ENCODE measurements around the gene JDP2. TPM values are rescaled to one million over a fixed set of nuclear protein-coding genes. Genes with fewer than 3 reads are reported as not detected.

JDP2 gene
- total RNA-seq, 1 experiment from 2014 or later = 22.8 TPM

- no CpG with 5 or more reads among the region's 1 CpG for WGBS (ENCODE audit: extremely low coverage, insufficient read length, low lambda C conversion rate)
Observed at GRCh38 chr14:75383721-75384120, 44.1 kb upstream of the JDP2 start.

More at GRCh38 chr14:75383721-75384120, 44.1 kb upstream of the JDP2 start:
- no peak overlapping the region for H4K91ac ChIP-seq (ENCODE audit: insufficient read length, low read depth, low read length)
- no peak overlapping the region for H2AK5ac ChIP-seq (ENCODE audit: insufficient read length, low read length)
- H3K27ac ChIP-seq (ENCODE audit: insufficient read length, low read depth, low read length) = no peak overlapping the region
- no peaks in the 10 kb centered on the region for H3K9me3 ChIP-seq (ENCODE audit: control insufficient read depth, low read depth, low read length)
- no peaks in the 10 kb centered on the region for H3K79me2 ChIP-seq (ENCODE audit: insufficient read depth, low read length)
- no peak for TF ChIP-seq CTCF (conservative IDR thresholded peaks at IDR 0.05)
- no peak overlapping the region for H4K8ac ChIP-seq (replicated peaks; ENCODE audit: insufficient read length, low read depth, low read length)
- no peak overlapping the region for H2BK120ac ChIP-seq (ENCODE audit: low read depth, low read length, poor library complexity, severe bottlenecking)
- no peaks in the 10 kb centered on the region for H4K20me1 ChIP-seq (ENCODE audit: control insufficient read depth, insufficient read depth, insufficient read length)
- no peak overlapping the region for H2BK5ac ChIP-seq (ENCODE audit: insufficient read length, low read length)
- no peak overlapping the region for H2BK15ac ChIP-seq (ENCODE audit: low read depth, low read length)
- no peak overlapping the region for H3K23ac ChIP-seq (ENCODE audit: insufficient read length, low read depth, low read length)
- no peak overlapping the region for H3T11ph ChIP-seq (ENCODE audit: low read length)
- no peak overlapping the region for H2BK12ac ChIP-seq (ENCODE audit: insufficient read length, low read depth, low read length)
- H3K4me2 ChIP-seq (ENCODE audit: insufficient read depth, insufficient read length, low read length) = no peak overlapping the region
- no peaks in the 10 kb centered on the region; the same call in 1 of the 2 replicates for H3K4me1 ChIP-seq (ENCODE audit: insufficient read depth, low read length)
- peaks cover 20 to 21% of the 10 kb centered on the region in 2 experiments for H3K4me1 Mint-ChIP-seq
- no peak overlapping the region for H3K14ac ChIP-seq (ENCODE audit: insufficient read depth, low read length)
- no peak overlapping the region for H4K5ac ChIP-seq (ENCODE audit: insufficient read length, low read depth, low read length)
- peaks cover 9% of the 10 kb centered on the region for H3K27me3 Mint-ChIP-seq (ENCODE audit: low read depth)
- H3K36me3 Mint-ChIP-seq (ENCODE audit: insufficient read depth in 1 of 3, low read depth in 3 of 3) = no peaks in the 10 kb centered on the region
- H3K4me3 Mint-ChIP-seq = no peak overlapping the region
- DNase-seq = no peak
- H2BK20ac ChIP-seq (ENCODE audit: low read depth, low read length, poor library complexity, severe bottlenecking) = no peak overlapping the region
- H3K27me3 ChIP-seq (ENCODE audit: insufficient read depth, low read length) = no peaks in the 10 kb centered on the region
- H3K4ac ChIP-seq (ENCODE audit: low read depth, low read length) = no peak overlapping the region
- H3K79me1 ChIP-seq (ENCODE audit: insufficient read depth, low read depth, low read length, poor library complexity, severe bottlenecking) = no peaks in the 10 kb centered on the region
- no peaks in the 10 kb centered on the region for H3K23me2 ChIP-seq (ENCODE audit: insufficient read length, low read depth, low read length, poor library complexity, severe bottlenecking)
- H2AFZ ChIP-seq (ENCODE audit: low read length) = no peak overlapping the region
- no peak overlapping the region for H3K27ac Mint-ChIP-seq
- H3K9me3 Mint-ChIP-seq = no peaks in the 10 kb centered on the region; a peak in 2 of 5 replicates
- no peak overlapping the region for H3K9ac ChIP-seq (ENCODE audit: extremely low read depth, insufficient read length, low read length)
- H3K56ac ChIP-seq (ENCODE audit: insufficient read length, low read depth, low read length) = no peak overlapping the region
- no peak overlapping the region for H3K18ac ChIP-seq (ENCODE audit: insufficient read length, low read depth, low read length)
